Activated CD4-positive, CD25-positive, alpha-beta regulatory T cell treated with anti-CD3 and anti-CD28 coated beads, Interleukin-2, amount 50 U/mL, for 72 hours (primary cell): Measurements from ENCODE around the gene DNAJA2.
"Not testable (repeated sequence)": the region's sequence is repeated elsewhere in the genome, so short reads cannot be mapped to it uniquely, and the experiment has no call there.

Source experiments
- DNase-seq: peaks from one replicate; pipeline ENCODE4 v3.0.0; 2021

The DNAJA2 gene

DNA sequence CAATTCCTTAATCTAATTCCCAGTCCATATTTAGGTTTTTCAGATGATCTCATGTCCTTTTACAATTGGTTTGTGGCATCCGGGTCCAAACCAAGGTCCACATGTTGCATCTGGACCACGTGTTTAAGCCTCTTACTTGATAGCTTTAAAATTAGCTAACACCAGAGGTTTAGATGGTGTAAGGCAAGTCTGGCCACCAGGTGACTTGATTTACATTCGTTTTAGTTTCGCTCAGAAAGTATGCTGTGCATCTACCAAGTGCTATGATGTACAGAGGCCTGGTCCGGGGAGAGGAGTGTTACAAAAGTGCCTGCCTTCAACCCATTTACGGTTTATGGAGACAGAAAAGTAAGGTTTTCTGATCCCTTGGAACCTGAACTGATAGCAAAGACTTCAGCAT, 878 bp upstream of the DNAJA2 start:
- DNase-seq = no peak

- no peak for DNase-seq
Measured at GRCh38 chr16:46973996-46974324, 486 bp upstream of the DNAJA2 start.

- DNase-seq = peak; percentile 64
Measured at GRCh38 chr16:46972429-46973206, 856 bp downstream of the DNAJA2 start.

DNA sequence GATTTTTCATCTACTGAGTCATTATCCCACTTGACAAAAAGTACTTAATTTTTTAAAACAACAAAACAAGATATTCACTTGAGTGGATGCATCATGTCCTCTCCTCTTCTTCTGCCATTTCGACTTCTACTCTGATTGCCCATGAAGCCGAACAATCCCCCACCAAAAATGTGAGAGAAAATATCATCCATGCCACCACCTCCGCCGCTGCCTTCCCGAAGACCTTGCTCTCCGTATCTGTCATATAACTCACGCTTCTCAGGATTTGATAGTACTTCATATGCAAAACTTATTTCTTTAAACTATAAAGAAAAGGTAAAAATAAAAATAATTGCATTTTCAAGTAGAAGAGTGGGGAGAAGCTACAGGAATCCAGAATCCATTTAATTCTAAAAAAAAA, 2.2 kb downstream of the DNAJA2 start:
- no peak for DNase-seq

- no peak for DNase-seq
Measured at GRCh38 chr16:46970089-46970488, 3.4 kb downstream of the DNAJA2 start.

GRCh38 chr16:46968063-46968435, 5.4 kb downstream of the DNAJA2 start:
- DNase-seq = no peak

DNA sequence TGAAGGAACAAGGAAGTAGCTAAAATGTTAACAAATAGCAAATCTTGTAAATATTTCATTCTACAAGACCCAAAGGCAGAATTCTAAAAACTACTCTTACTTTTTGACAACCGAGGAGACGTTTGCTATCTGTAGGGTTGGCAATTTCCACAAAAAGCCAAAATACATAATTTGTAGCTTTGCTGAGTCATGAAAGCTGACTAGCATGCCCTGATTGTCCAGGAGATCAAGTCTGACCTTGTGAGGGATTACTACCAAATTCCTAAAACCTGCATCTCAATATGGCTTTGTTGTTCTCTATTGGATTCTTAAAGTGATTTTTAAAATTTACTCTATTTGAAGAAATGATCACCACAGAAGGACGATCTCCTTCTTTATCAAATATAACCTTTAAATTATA, 10.8 kb downstream of the DNAJA2 start:
- no peak for DNase-seq

- no peak for DNase-seq
Measured at GRCh38 chr16:46961373-46962353, 11.8 kb downstream of the DNAJA2 start.

GRCh38 chr16:46954562-46954961, 18.9 kb downstream of the DNAJA2 start:
- no peak for DNase-seq

GRCh38 chr16:46950009-46950408, 23.5 kb downstream of the DNAJA2 start:
- DNase-seq = no peak

- DNase-seq = no peak
Measured at GRCh38 chr16:46949241-46949892, 24.1 kb downstream of the DNAJA2 start.

DNA sequence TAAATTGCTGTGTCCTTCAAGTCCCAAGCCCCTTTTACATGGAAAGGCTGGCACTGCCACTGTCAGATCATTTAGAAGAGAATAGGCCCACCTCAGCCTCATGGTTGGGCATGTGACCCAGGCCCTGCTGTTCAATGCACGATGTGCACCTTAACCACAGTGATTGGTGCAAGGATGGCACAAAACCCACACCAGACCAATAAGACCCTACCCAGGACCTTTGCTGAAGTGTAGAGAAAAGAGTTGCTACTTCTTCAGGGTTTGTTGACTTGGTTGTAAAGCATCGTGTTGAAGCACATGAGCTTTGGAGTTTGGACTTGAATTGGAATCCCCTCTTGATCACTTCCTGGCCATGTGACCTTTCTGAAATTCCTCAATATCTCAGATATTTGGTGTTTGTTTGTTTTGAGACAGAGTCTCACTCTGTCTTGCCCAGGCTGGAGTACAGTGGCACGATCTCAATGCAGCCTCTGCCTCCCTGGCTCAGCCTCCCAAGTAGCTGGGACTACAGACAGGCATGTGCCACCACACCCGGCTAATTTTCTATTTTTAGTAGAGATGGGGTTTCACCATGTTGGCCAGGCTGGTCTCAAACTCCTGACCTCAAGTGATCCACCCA, 24.8 kb downstream of the DNAJA2 start:
- DNase-seq = no peak

DNA sequence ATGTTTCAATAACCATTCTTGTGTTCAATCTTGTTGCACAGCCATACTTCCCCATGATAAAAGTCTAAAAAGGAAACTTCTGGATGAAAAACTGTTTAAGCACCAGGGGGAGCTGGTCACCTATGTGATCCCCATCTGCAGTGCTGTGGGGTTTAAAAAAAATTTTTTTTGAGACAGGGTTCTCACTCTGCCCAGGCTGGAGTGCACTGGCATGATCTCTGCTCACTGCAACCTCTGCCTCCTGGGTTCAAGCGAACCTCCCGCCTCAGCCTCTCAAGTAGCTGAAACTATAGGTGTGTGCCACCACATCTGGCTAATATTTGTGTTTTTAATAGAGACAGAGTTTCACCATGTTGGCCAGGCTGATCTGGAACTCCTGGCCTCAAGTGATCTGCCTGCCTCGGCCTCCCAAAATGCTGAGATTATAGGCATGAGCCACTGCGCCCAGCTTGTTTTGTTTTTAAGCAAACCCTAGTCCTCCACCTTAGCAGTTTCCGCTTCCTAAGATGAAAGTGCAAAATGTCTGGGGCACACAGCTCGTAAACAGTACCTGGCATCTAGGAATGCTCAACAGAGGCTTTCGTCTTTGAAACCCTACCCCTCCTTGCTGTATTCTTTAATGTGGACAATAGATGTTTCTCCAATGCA, 25.4 kb downstream of the DNAJA2 start:
- no peak for DNase-seq

GRCh38 chr16:46944713-46945112, 28.8 kb downstream of the DNAJA2 start:
- DNase-seq = not testable (repeated sequence)

GRCh38 chr16:46937536-46937935, 35.9 kb downstream of the DNAJA2 start:
- no peak for DNase-seq

GRCh38 chr16:46932802-46933201, 40.7 kb downstream of the DNAJA2 start:
- no peak for DNase-seq

- DNase-seq = no peak
Measured at GRCh38 chr16:46930861-46931260, 42.6 kb downstream of the DNAJA2 start.

- peak; percentile 77 for DNase-seq
Measured at GRCh38 chr16:46929378-46930332, 43.8 kb downstream of the DNAJA2 start.

GRCh38 chr16:46928811-46929210, 44.7 kb downstream of the DNAJA2 start:
- no peak for DNase-seq

GRCh38 chr16:46927273-46927672, 46.2 kb downstream of the DNAJA2 start:
- DNase-seq = no peak

GRCh38 chr16:46926470-46927225, 46.8 kb downstream of the DNAJA2 start:
- DNase-seq = no peak
